Measurements from ENCODE around the gene NRIP3.

The NRIP3 gene

GRCh38 chr11:9003573-9004182 lies at the start of gene NRIP3:
NRIP3 (minus strand) TSS chr11:9004001; CDS start chr11:9003935, 66 bp downstream.
- Histone ChIP-seq H2AFZ (ENCODE audit: low read depth, low read length) (peak within 1 kb of the TSS; percentile 92), H3K4me1 (ENCODE audit: insufficient read depth, low read length) (peaks cover 8% of the 10 kb centered on the region), H3K27me3 (ENCODE audit: insufficient read depth, low read length) (peaks cover 73% of the 10 kb centered on the region), H3K9me3 (ENCODE audit: low read length) (peaks cover 2% of the 10 kb centered on the region), H3K4me3 (ENCODE audit: low read length) (peak within 1 kb of the TSS; percentile 44), H3K36me3 (ENCODE audit: insufficient read depth, low read length) (no peaks in the 10 kb centered on the region)

GRCh38 chr11:9052316-9052715 lies 48.5 kb upstream of the NRIP3 start:
- H3K9me3 ChIP-seq (ENCODE audit: low read length): no peaks in the 10 kb centered on the region
- no peak overlapping the region for H2AFZ ChIP-seq (ENCODE audit: low read depth, low read length)
- peaks cover 12% of the 10 kb centered on the region for H3K4me1 ChIP-seq (ENCODE audit: insufficient read depth, low read length)
- no peaks in the 10 kb centered on the region for H3K27me3 ChIP-seq (ENCODE audit: insufficient read depth, low read length)
- no peak overlapping the region for H3K4me3 ChIP-seq (ENCODE audit: low read length)
- H3K36me3 ChIP-seq (ENCODE audit: insufficient read depth, low read length): no peaks in the 10 kb centered on the region

- no peaks in the 10 kb centered on the region for H3K27me3 ChIP-seq (ENCODE audit: insufficient read depth, low read length)
- no peak overlapping the region for H2AFZ ChIP-seq (ENCODE audit: low read depth, low read length)
- H3K9me3 ChIP-seq (ENCODE audit: low read length): no peaks in the 10 kb centered on the region
- no peak overlapping the region for H3K4me3 ChIP-seq (ENCODE audit: low read length)
- H3K36me3 ChIP-seq (ENCODE audit: insufficient read depth, low read length): no peaks in the 10 kb centered on the region
- peaks cover 12% of the 10 kb centered on the region for H3K4me1 ChIP-seq (ENCODE audit: insufficient read depth, low read length)
These were observed 46.2 kb upstream of the NRIP3 start for GRCh38 chr11:9049959-9050358.

- Histone ChIP-seq H3K4me3 (ENCODE audit: low read length) (no peak overlapping the region), H3K4me1 (ENCODE audit: insufficient read depth, low read length) (peaks cover 12% of the 10 kb centered on the region)
These were observed 44.2 kb upstream of the NRIP3 start for GRCh38 chr11:9047964-9048523.

GRCh38 chr11:9046481-9046880 lies 42.7 kb upstream of the NRIP3 start:
- Histone ChIP-seq H3K9me3 (ENCODE audit: low read length) (peaks cover under 1% of the 10 kb centered on the region), H3K4me1 (ENCODE audit: insufficient read depth, low read length) (peaks cover 27% of the 10 kb centered on the region), H2AFZ (ENCODE audit: low read depth, low read length) (no peak overlapping the region), H3K4me3 (ENCODE audit: low read length) (no peak overlapping the region), H3K36me3 (ENCODE audit: insufficient read depth, low read length) (no peaks in the 10 kb centered on the region), H3K27me3 (ENCODE audit: insufficient read depth, low read length) (no peaks in the 10 kb centered on the region)

More at GRCh38 chr11:9047964-9048523, 44.2 kb upstream of the NRIP3 start:
- H2AFZ ChIP-seq (ENCODE audit: low read depth, low read length): peak overlapping the region; percentile 0
- no peaks in the 10 kb centered on the region for H3K9me3 ChIP-seq (ENCODE audit: low read length)
- H3K36me3 ChIP-seq (ENCODE audit: insufficient read depth, low read length): no peaks in the 10 kb centered on the region
- H3K27me3 ChIP-seq (ENCODE audit: insufficient read depth, low read length): no peaks in the 10 kb centered on the region

GRCh38 chr11:9042488-9042887 lies 38.7 kb upstream of the NRIP3 start:
- Histone ChIP-seq H3K4me3 (ENCODE audit: low read length) (no peak overlapping the region), H3K9me3 (ENCODE audit: low read length) (peaks cover 16% of the 10 kb centered on the region), H3K36me3 (ENCODE audit: insufficient read depth, low read length) (no peaks in the 10 kb centered on the region), H2AFZ (ENCODE audit: low read depth, low read length) (no peak overlapping the region), H3K27me3 (ENCODE audit: insufficient read depth, low read length) (no peaks in the 10 kb centered on the region), H3K4me1 (ENCODE audit: insufficient read depth, low read length) (peaks cover 22% of the 10 kb centered on the region)

GRCh38 chr11:9041747-9042146 lies 37.9 kb upstream of the NRIP3 start:
- Histone ChIP-seq H3K4me3 (ENCODE audit: low read length) (no peak overlapping the region), H3K36me3 (ENCODE audit: insufficient read depth, low read length) (no peaks in the 10 kb centered on the region), H3K27me3 (ENCODE audit: insufficient read depth, low read length) (no peaks in the 10 kb centered on the region), H3K4me1 (ENCODE audit: insufficient read depth, low read length) (peaks cover 29% of the 10 kb centered on the region), H3K9me3 (ENCODE audit: low read length) (peaks cover 16% of the 10 kb centered on the region), H2AFZ (ENCODE audit: low read depth, low read length) (no peak overlapping the region)

- H3K36me3 ChIP-seq (ENCODE audit: insufficient read depth, low read length): no peaks in the 10 kb centered on the region
These were observed 36.6 kb upstream of the NRIP3 start for GRCh38 chr11:9040410-9040809.

GRCh38 chr11:9039863-9040262 lies 36.1 kb upstream of the NRIP3 start:
- Histone ChIP-seq H2AFZ (ENCODE audit: low read depth, low read length) (no peak overlapping the region), H3K36me3 (ENCODE audit: insufficient read depth, low read length) (no peaks in the 10 kb centered on the region), H3K4me3 (ENCODE audit: low read length) (no peak overlapping the region), H3K9me3 (ENCODE audit: low read length) (peaks cover 16% of the 10 kb centered on the region), H3K27me3 (ENCODE audit: insufficient read depth, low read length) (no peaks in the 10 kb centered on the region), H3K4me1 (ENCODE audit: insufficient read depth, low read length) (peaks cover 35% of the 10 kb centered on the region)

More at GRCh38 chr11:9040410-9040809, 36.6 kb upstream of the NRIP3 start:
- no peak overlapping the region for H2AFZ ChIP-seq (ENCODE audit: low read depth, low read length)
- peaks cover 16% of the 10 kb centered on the region for H3K9me3 ChIP-seq (ENCODE audit: low read length)
- H3K4me3 ChIP-seq (ENCODE audit: low read length): no peak overlapping the region
- peaks cover 35% of the 10 kb centered on the region for H3K4me1 ChIP-seq (ENCODE audit: insufficient read depth, low read length)
- no peaks in the 10 kb centered on the region for H3K27me3 ChIP-seq (ENCODE audit: insufficient read depth, low read length)

- Histone ChIP-seq H2AFZ (ENCODE audit: low read depth, low read length) (no peak overlapping the region), H3K36me3 (ENCODE audit: insufficient read depth, low read length) (no peaks in the 10 kb centered on the region), H3K4me1 (ENCODE audit: insufficient read depth, low read length) (peaks cover 35% of the 10 kb centered on the region), H3K9me3 (ENCODE audit: low read length) (peaks cover 16% of the 10 kb centered on the region), H3K4me3 (ENCODE audit: low read length) (no peak overlapping the region), H3K27me3 (ENCODE audit: insufficient read depth, low read length) (no peaks in the 10 kb centered on the region)
These were observed 35.4 kb upstream of the NRIP3 start for GRCh38 chr11:9039198-9039597.

- no peaks in the 10 kb centered on the region for H3K36me3 ChIP-seq (ENCODE audit: insufficient read depth, low read length)
- H3K27me3 ChIP-seq (ENCODE audit: insufficient read depth, low read length): no peaks in the 10 kb centered on the region
- H3K4me1 ChIP-seq (ENCODE audit: insufficient read depth, low read length): peaks cover 35% of the 10 kb centered on the region
- no peak overlapping the region for H2AFZ ChIP-seq (ENCODE audit: low read depth, low read length)
- peaks cover 16% of the 10 kb centered on the region for H3K9me3 ChIP-seq (ENCODE audit: low read length)
- no peak overlapping the region for H3K4me3 ChIP-seq (ENCODE audit: low read length)
These were observed 34.7 kb upstream of the NRIP3 start for GRCh38 chr11:9038541-9038940.

GRCh38 chr11:9037963-9038362 lies 34.2 kb upstream of the NRIP3 start:
- no peak overlapping the region for H2AFZ ChIP-seq (ENCODE audit: low read depth, low read length)
- no peak overlapping the region for H3K4me3 ChIP-seq (ENCODE audit: low read length)
- H3K4me1 ChIP-seq (ENCODE audit: insufficient read depth, low read length): peaks cover 35% of the 10 kb centered on the region
- H3K36me3 ChIP-seq (ENCODE audit: insufficient read depth, low read length): no peaks in the 10 kb centered on the region
- no peaks in the 10 kb centered on the region for H3K27me3 ChIP-seq (ENCODE audit: insufficient read depth, low read length)
- peaks cover 16% of the 10 kb centered on the region for H3K9me3 ChIP-seq (ENCODE audit: low read length)

- no peak overlapping the region for H3K4me3 ChIP-seq (ENCODE audit: low read length)
- H3K36me3 ChIP-seq (ENCODE audit: insufficient read depth, low read length): no peaks in the 10 kb centered on the region
These were observed 33.4 kb upstream of the NRIP3 start for GRCh38 chr11:9037046-9037780.

More at GRCh38 chr11:9037046-9037780, 33.4 kb upstream of the NRIP3 start:
- Histone ChIP-seq H3K27me3 (ENCODE audit: insufficient read depth, low read length) (no peaks in the 10 kb centered on the region), H3K4me1 (ENCODE audit: insufficient read depth, low read length) (peaks cover 27% of the 10 kb centered on the region), H2AFZ (ENCODE audit: low read depth, low read length) (peak overlapping the region; percentile 51), H3K9me3 (ENCODE audit: low read length) (peaks cover 16% of the 10 kb centered on the region)
